Measurements from ENCODE around the gene TOR1B.

The TOR1B gene

GRCh38 chr9:129822898-129823541, 20.0 kb downstream of the TOR1B start:
- Histone ChIP-seq H3K36me3 (ENCODE audit: control insufficient read depth, insufficient read depth, low read length) (peaks cover 7% of the 10 kb centered on the region), H3K9me3 (ENCODE audit: control insufficient read depth, low read length) (no peaks in the 10 kb centered on the region), H3K9ac (ENCODE audit: low read length) (peak overlapping the region; percentile 63), H3K4me1 (ENCODE audit: control insufficient read depth, insufficient read depth, low read length) (peaks cover 5% of the 10 kb centered on the region), H3K27me3 (ENCODE audit: control insufficient read depth, insufficient read depth, low read length) (no peaks in the 10 kb centered on the region), H3K4me3 (ENCODE audit: low read length) (peak overlapping the region; percentile 40)

DNA sequence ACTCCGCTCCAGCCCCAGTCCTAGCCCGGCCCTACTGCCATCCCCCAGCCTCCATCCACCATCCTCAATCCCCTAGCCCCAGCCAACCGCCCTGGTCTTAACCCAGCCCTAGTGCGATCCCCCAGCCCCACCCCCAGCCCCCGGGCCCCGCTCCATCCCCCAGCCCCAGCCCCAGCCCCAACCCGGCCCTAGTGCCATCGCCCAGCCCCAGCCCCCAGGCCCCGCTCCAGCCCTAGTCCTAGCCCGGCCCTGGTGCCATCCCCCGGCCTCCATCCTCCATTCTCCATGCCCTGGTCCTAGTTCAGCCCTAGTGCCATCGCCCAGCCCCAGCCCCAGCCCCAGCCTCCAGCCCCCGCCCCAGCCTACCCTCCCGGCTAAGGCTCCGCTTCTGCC, 20.6 kb downstream of the TOR1B start:
- H3K4me3 ChIP-seq (ENCODE audit: low read length) = peak overlapping the region; percentile 50
- peaks cover 4% of the 10 kb centered on the region for H3K36me3 ChIP-seq (ENCODE audit: control insufficient read depth, insufficient read depth, low read length)

GRCh38 chr9:129823935-129824601, 21.1 kb downstream of the TOR1B start, which contains the start of gene TOR1A:
Gene TOR1A (minus strand): TSS chr9:129824136. CDS start chr9:129824085, 51 bp downstream.
- peak within 1 kb of the TSS; percentile 72 for H3K9ac ChIP-seq (ENCODE audit: low read length)
- no peaks in the 10 kb centered on the region for H3K27me3 ChIP-seq (ENCODE audit: control insufficient read depth, insufficient read depth, low read length)
- H3K36me3 ChIP-seq (ENCODE audit: control insufficient read depth, insufficient read depth, low read length) = peaks cover 2% of the 10 kb centered on the region
- H3K9me3 ChIP-seq (ENCODE audit: control insufficient read depth, low read length) = no peaks in the 10 kb centered on the region
- H3K4me3 ChIP-seq (ENCODE audit: low read length) = peak within 1 kb of the TSS; percentile 50
- H3K4me1 ChIP-seq (ENCODE audit: control insufficient read depth, insufficient read depth, low read length) = peaks cover 5% of the 10 kb centered on the region

More for the DNA sequence above, 20.6 kb downstream of the TOR1B start:
- Histone ChIP-seq H3K27me3 (ENCODE audit: control insufficient read depth, insufficient read depth, low read length) (no peaks in the 10 kb centered on the region), H3K9ac (ENCODE audit: low read length) (peak overlapping the region; percentile 72), H3K9me3 (ENCODE audit: control insufficient read depth, low read length) (no peaks in the 10 kb centered on the region), H3K4me1 (ENCODE audit: control insufficient read depth, insufficient read depth, low read length) (peaks cover 5% of the 10 kb centered on the region)

GRCh38 chr9:129826344-129826743, 23.4 kb downstream of the TOR1B start:
- Histone ChIP-seq H3K9ac (ENCODE audit: low read length) (no peak overlapping the region), H3K4me3 (ENCODE audit: low read length) (no peak overlapping the region)

DNA sequence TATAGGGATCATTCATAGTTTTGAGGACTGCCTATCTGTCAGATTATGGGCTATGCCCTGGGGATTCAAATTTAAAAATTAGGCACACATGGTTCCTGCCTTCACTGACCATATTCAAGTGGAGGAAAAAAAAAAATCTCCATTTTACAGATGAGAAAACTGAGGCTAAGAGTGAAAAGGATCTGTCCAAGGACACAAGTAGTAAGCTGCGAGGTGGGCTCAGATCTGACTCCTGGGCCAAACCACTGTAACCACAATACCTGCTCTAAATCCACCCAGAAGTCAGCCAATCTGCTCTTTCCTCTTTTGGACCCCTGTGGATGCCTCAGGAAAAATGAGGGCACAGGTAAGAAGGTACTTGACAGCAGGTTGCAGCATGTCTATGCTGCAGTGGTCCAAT, 23.8 kb downstream of the TOR1B start:
- peaks cover 4% of the 10 kb centered on the region for H3K36me3 ChIP-seq (ENCODE audit: control insufficient read depth, insufficient read depth, low read length)
- H3K27me3 ChIP-seq (ENCODE audit: control insufficient read depth, insufficient read depth, low read length) = no peaks in the 10 kb centered on the region
- no peak overlapping the region for H3K4me3 ChIP-seq (ENCODE audit: low read length)
- no peaks in the 10 kb centered on the region for H3K9me3 ChIP-seq (ENCODE audit: control insufficient read depth, low read length)
- H3K9ac ChIP-seq (ENCODE audit: low read length) = no peak overlapping the region
- H3K4me1 ChIP-seq (ENCODE audit: control insufficient read depth, insufficient read depth, low read length) = peaks cover 5% of the 10 kb centered on the region

More at GRCh38 chr9:129826344-129826743, 23.4 kb downstream of the TOR1B start:
- Histone ChIP-seq H3K9me3 (ENCODE audit: control insufficient read depth, low read length) (no peaks in the 10 kb centered on the region), H3K27me3 (ENCODE audit: control insufficient read depth, insufficient read depth, low read length) (no peaks in the 10 kb centered on the region), H3K36me3 (ENCODE audit: control insufficient read depth, insufficient read depth, low read length) (peaks cover 4% of the 10 kb centered on the region), H3K4me1 (ENCODE audit: control insufficient read depth, insufficient read depth, low read length) (peaks cover 5% of the 10 kb centered on the region)

GRCh38 chr9:129828051-129828450, 25.1 kb downstream of the TOR1B start:
- Histone ChIP-seq H3K27me3 (ENCODE audit: control insufficient read depth, insufficient read depth, low read length) (no peaks in the 10 kb centered on the region), H3K36me3 (ENCODE audit: control insufficient read depth, insufficient read depth, low read length) (peaks cover 4% of the 10 kb centered on the region), H3K4me1 (ENCODE audit: control insufficient read depth, insufficient read depth, low read length) (no peaks in the 10 kb centered on the region), H3K4me3 (ENCODE audit: low read length) (no peak overlapping the region), H3K9me3 (ENCODE audit: control insufficient read depth, low read length) (no peaks in the 10 kb centered on the region), H3K9ac (ENCODE audit: low read length) (no peak overlapping the region)

DNA sequence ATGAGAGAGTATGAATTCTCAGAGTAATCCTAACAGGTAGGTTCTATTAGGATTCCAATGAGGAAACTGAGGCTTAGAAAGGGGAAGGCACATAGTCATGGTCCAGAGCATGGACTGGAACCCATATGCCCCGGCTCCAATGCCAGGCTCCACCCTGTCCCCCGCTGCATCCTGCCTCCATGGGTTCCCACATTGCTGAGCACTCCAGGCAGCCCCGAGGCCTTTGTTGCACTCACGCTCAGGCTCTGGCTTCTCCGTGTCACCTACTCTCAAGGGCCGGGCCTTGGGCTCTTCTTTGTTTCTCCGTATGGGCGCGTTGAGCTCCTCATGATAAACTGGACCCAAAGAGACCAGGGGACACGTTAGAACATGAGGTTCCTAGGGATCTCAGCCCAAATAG, 26.0 kb downstream of the TOR1B start:
- Histone ChIP-seq H3K4me1 (ENCODE audit: control insufficient read depth, insufficient read depth, low read length) (peaks cover 3% of the 10 kb centered on the region), H3K9ac (ENCODE audit: low read length) (no peak overlapping the region), H3K27me3 (ENCODE audit: control insufficient read depth, insufficient read depth, low read length) (no peaks in the 10 kb centered on the region), H3K4me3 (ENCODE audit: low read length) (no peak overlapping the region), H3K9me3 (ENCODE audit: control insufficient read depth, low read length) (no peaks in the 10 kb centered on the region), H3K36me3 (ENCODE audit: control insufficient read depth, insufficient read depth, low read length) (peaks cover 4% of the 10 kb centered on the region)

- H3K9ac ChIP-seq (ENCODE audit: low read length) = no peak overlapping the region
- H3K9me3 ChIP-seq (ENCODE audit: control insufficient read depth, low read length) = no peaks in the 10 kb centered on the region
- no peak overlapping the region for H3K4me3 ChIP-seq (ENCODE audit: low read length)
- peaks cover 4% of the 10 kb centered on the region for H3K36me3 ChIP-seq (ENCODE audit: control insufficient read depth, insufficient read depth, low read length)
- H3K4me1 ChIP-seq (ENCODE audit: control insufficient read depth, insufficient read depth, low read length) = peaks cover 14% of the 10 kb centered on the region
- no peaks in the 10 kb centered on the region for H3K27me3 ChIP-seq (ENCODE audit: control insufficient read depth, insufficient read depth, low read length)
Measured at GRCh38 chr9:129832982-129833381, 30.0 kb downstream of the TOR1B start.

GRCh38 chr9:129834489-129835127, 31.6 kb downstream of the TOR1B start:
- H3K9ac ChIP-seq (ENCODE audit: low read length) = peak overlapping the region; percentile 92
- H3K4me1 ChIP-seq (ENCODE audit: control insufficient read depth, insufficient read depth, low read length) = peaks cover 14% of the 10 kb centered on the region
- no peaks in the 10 kb centered on the region for H3K36me3 ChIP-seq (ENCODE audit: control insufficient read depth, insufficient read depth, low read length)
- no peaks in the 10 kb centered on the region for H3K9me3 ChIP-seq (ENCODE audit: control insufficient read depth, low read length)
- no peaks in the 10 kb centered on the region for H3K27me3 ChIP-seq (ENCODE audit: control insufficient read depth, insufficient read depth, low read length)
- H3K4me3 ChIP-seq (ENCODE audit: low read length) = peak overlapping the region; percentile 100

- Histone ChIP-seq H3K36me3 (ENCODE audit: control insufficient read depth, insufficient read depth, low read length) (no peaks in the 10 kb centered on the region), H3K27me3 (ENCODE audit: control insufficient read depth, insufficient read depth, low read length) (no peaks in the 10 kb centered on the region), H3K9ac (ENCODE audit: low read length) (peak within 1 kb of the TSS; percentile 92), H3K4me1 (ENCODE audit: control insufficient read depth, insufficient read depth, low read length) (peaks cover 14% of the 10 kb centered on the region), H3K9me3 (ENCODE audit: control insufficient read depth, low read length) (no peaks in the 10 kb centered on the region), H3K4me3 (ENCODE audit: low read length) (peak within 1 kb of the TSS; percentile 100)
Measured at GRCh38 chr9:129835128-129835859, 32.3 kb downstream of the TOR1B start, which contains the start of the genes C9orf78 and USP20. Gene C9orf78 (minus strand): TSS chr9:129835275. CDS start chr9:129835221, 54 bp downstream. Gene USP20 (plus strand): TSS chr9:129835458. CDS start chr9:129852556, 17,098 bp downstream.

DNA sequence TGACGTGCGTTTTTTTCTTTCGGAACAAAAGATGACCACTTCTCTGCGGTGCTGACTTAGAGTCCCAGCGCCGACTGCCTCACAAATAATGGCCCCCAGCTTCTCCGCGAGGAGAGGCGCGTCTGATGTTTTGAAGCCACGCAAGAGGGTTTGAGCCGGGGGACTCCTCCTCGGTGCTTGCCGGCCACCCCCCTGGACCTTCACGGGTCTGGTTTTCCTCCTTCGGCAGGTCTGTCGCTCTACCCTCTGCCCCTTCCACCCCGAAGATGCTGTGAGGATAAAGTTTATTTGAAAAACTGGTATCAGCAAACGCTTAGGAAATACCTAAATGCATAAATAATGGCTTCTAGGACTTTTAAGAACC, 32.9 kb downstream of the TOR1B start:
- Histone ChIP-seq H3K36me3 (ENCODE audit: control insufficient read depth, insufficient read depth, low read length) (no peaks in the 10 kb centered on the region), H3K27me3 (ENCODE audit: control insufficient read depth, insufficient read depth, low read length) (no peaks in the 10 kb centered on the region), H3K9ac (ENCODE audit: low read length) (peak overlapping the region; percentile 86), H3K9me3 (ENCODE audit: control insufficient read depth, low read length) (no peaks in the 10 kb centered on the region), H3K4me3 (ENCODE audit: low read length) (peak overlapping the region; percentile 82), H3K4me1 (ENCODE audit: control insufficient read depth, insufficient read depth, low read length) (peaks cover 14% of the 10 kb centered on the region)

Measured in mucosa of stomach (tissue), 1 donor.